Lung (tissue), 12 donors: ENCODE data around the gene SPAG17. TPM values are rescaled to one million over a fixed set of nuclear protein-coding genes. Genes with fewer than 3 reads are reported as not detected.

Experiments
- ATAC-seq: fragments of 200-7000 bp; cut with Tn5 transposase; one replicate; pipeline ENCODE4 v1.9.1; 2020; ENCODE audit warnings: moderate number of reproducible peaks; ENCODE audit not compliant: insufficient read depth, low FRiP score
- DNase-seq, 3 donors: peaks; one replicate each; pipeline ENCODE4 v3.0.0-alpha.2; 2013 to 2017
- H3K27ac ChIP-seq, 2 donors: one replicate each; pipeline ENCODE4 v1.5.1; 2013; ENCODE audit warnings: mild to moderate bottlenecking in 2 of 2, moderate library complexity in 2 of 2, control low read depth in 1 of 2, inconsistent platforms in 1 of 2, low read depth in 1 of 2, low read length in 1 of 2
- H3K27me3 ChIP-seq, 3 donors: one replicate each; pipeline ENCODE4 v1.5.1; 2013; ENCODE audit warnings: low read length in 2 of 3; ENCODE audit not compliant: control insufficient read depth in 3 of 3, insufficient read depth in 3 of 3
- H3K36me3 ChIP-seq, 4 donors: one replicate each; pipeline ENCODE4 v1.5.1; 2013; ENCODE audit warnings: low read length in 4 of 4, mild to moderate bottlenecking in 1 of 4, moderate library complexity in 1 of 4; ENCODE audit not compliant: control insufficient read depth in 4 of 4, insufficient read depth in 4 of 4
- H3K4me1 ChIP-seq, 5 donors: one replicate each; pipeline ENCODE4 v1.5.1; 2013; ENCODE audit warnings: low read length in 5 of 5, mild to moderate bottlenecking in 2 of 5, moderate library complexity in 1 of 5; ENCODE audit not compliant: control insufficient read depth in 5 of 5, insufficient read depth in 5 of 5
- H3K4me3 ChIP-seq: one replicate; pipeline ENCODE4 v1.5.1; 2013; ENCODE audit warnings: mild to moderate bottlenecking, control low read depth, moderate library complexity
- H3K9ac ChIP-seq, 2 donors: one replicate each; pipeline ENCODE4 v1.5.1; 2013; ENCODE audit warnings: low read length in 2 of 2, control low read depth in 1 of 2; ENCODE audit not compliant: insufficient read depth in 1 of 2
- H3K9me3 ChIP-seq, 4 donors: one replicate each; pipeline ENCODE4 v1.5.1; 2013; ENCODE audit warnings: low read length in 3 of 4, mild to moderate bottlenecking in 1 of 4, moderate library complexity in 1 of 4; ENCODE audit not compliant: control insufficient read depth in 4 of 4, insufficient read depth in 3 of 4
- WGBS, 2 donors: extraction: QIAGEN DNeasy Blood & Tissue Kit; methylation state at CpG; one replicate each; pipeline ENCODE4 v1.1.7; 2013; 5-methylcytosine and 5-hydroxymethylcytosine counted together
- polyA plus RNA-seq, 2 donors: library from polyadenylated mRNA; stranded (reverse); fragments of 200-250 nt; gene quantifications; one replicate each; pipeline ENCODE4 v1.2.1, GENCODE V29; 2013
- total RNA-seq, 2 donors: library from RNA; depleted of rRNA in 1 of 2; stranded (reverse); fragments of >200 nt in 1 of 2; gene quantifications; one replicate each; pipeline ENCODE4 v1.2.1, GENCODE V29; 2014 to 2021
- TF ChIP-seq, protein P1 (sequence below): IDR thresholded peaks from 2 replicates; pipeline ENCODE4 v1.5.1; 2012; ENCODE audit warnings: mild to moderate bottlenecking; ENCODE audit errors: control extremely low read depth, extremely low read depth
- donor health status: control.
- donor health status: control.
- donor health status: Bipolar disorder and iron deficiency.
- donor health status: healthy.
- donor health status: DM: yes; HTN: yes; CAD: no.

The SPAG17 gene
- total and polyA plus RNA-seq, 4 donors: 3.3 to 40.0 (median 12.4) TPM

GRCh38 chr1:117942293-117942692 is 242.7 kb downstream of the SPAG17 start:
- Histone ChIP-seq H3K9me3 (no peaks in the 10 kb centered on the region), H3K36me3 (peaks cover 6 to 56% (median 31%) of the 10 kb centered on the region in 4 donors), H3K9ac (no peak overlapping the region), H3K4me1 (no peaks in the 10 kb centered on the region), H3K4me3 (no peak overlapping the region), H3K27ac (no peak overlapping the region), H3K27me3 (no peaks in the 10 kb centered on the region)
- 99 to 100% methylated on average over 2 of the region's 2 CpGs for WGBS, 2 donors
- no peak for DNase-seq
- ATAC-seq: no peak
- TF ChIP-seq, protein P1, sequence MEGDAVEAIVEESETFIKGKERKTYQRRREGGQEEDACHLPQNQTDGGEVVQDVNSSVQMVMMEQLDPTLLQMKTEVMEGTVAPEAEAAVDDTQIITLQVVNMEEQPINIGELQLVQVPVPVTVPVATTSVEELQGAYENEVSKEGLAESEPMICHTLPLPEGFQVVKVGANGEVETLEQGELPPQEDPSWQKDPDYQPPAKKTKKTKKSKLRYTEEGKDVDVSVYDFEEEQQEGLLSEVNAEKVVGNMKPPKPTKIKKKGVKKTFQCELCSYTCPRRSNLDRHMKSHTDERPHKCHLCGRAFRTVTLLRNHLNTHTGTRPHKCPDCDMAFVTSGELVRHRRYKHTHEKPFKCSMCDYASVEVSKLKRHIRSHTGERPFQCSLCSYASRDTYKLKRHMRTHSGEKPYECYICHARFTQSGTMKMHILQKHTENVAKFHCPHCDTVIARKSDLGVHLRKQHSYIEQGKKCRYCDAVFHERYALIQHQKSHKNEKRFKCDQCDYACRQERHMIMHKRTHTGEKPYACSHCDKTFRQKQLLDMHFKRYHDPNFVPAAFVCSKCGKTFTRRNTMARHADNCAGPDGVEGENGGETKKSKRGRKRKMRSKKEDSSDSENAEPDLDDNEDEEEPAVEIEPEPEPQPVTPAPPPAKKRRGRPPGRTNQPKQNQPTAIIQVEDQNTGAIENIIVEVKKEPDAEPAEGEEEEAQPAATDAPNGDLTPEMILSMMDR: no peak

- TF ChIP-seq, protein P1: no peak
- Histone ChIP-seq H3K27me3 (no peaks in the 10 kb centered on the region), H3K4me3 (no peak overlapping the region), H3K9ac (no peak overlapping the region), H3K27ac (no peak overlapping the region), H3K4me1 (peaks cover 0 to 14% (median 7%) of the 10 kb centered on the region in 5 donors), H3K9me3 (no peaks in the 10 kb centered on the region), H3K36me3 (peaks cover 1 to 20% (median 14%) of the 10 kb centered on the region in 4 donors)
- DNase-seq (no peak), ATAC-seq (no peak)
- WGBS, 2 donors: 92 to 95% methylated on average over 2 of the region's 2 CpGs
Measured at GRCh38 chr1:117933769-117934168, 251.3 kb downstream of the SPAG17 start.

GRCh38 chr1:117932576-117932975 is 252.5 kb downstream of the SPAG17 start:
- H3K36me3 ChIP-seq: peaks cover 0 to 10% (median 8%) of the 10 kb centered on the region in 4 donors
- no peak overlapping the region for H3K9ac ChIP-seq
- no peak overlapping the region for H3K27ac ChIP-seq
- peaks cover 0 to 24% (median 11%) of the 10 kb centered on the region in 5 donors for H3K4me1 ChIP-seq
- WGBS, 2 donors: 94 to 96% methylated on average over 4 of the region's 4 CpGs
- no peaks in the 10 kb centered on the region for H3K27me3 ChIP-seq
- H3K4me3 ChIP-seq: no peak overlapping the region
- ATAC-seq (no peak), DNase-seq (no peak)
- H3K9me3 ChIP-seq: no peaks in the 10 kb centered on the region
- TF ChIP-seq, protein P1: no peak

DNA sequence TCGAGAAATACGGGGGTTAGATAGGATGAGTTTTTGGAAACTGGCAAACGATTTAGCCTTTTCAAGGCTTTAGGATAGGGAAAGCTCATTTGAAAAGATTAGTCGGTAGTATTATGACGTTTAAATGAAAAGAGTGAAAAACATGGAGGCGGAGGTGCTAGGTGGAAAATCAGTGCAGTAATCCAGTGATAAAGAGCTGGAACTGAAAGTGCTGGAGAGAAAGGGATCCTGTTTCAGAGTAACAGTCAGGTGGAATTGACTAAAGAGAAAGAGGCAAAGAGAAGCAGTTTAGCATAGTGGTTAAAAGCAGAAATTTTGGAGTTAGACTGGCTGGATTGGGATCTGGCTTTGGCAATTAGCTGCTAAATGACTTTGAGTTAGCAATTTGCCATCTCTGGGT is 254.5 kb downstream of the SPAG17 start:
- peak in 1 of 3 donors; percentile 6 for DNase-seq
- Histone ChIP-seq H3K27me3 (no peaks in the 10 kb centered on the region), H3K9me3 (no peaks in the 10 kb centered on the region), H3K36me3 (peaks cover 0 to 10% (median 5%) of the 10 kb centered on the region in 4 donors), H3K9ac (peak overlapping the region; percentile 41 to 57), H3K4me3 (peak overlapping the region; percentile 13), H3K27ac (no peak overlapping the region), H3K4me1 (peaks cover 0 to 24% (median 11%) of the 10 kb centered on the region in 5 donors)
- no peak for ATAC-seq
- WGBS, 2 donors: 2 to 5% methylated on average over 6 of the region's 6 CpGs
- TF ChIP-seq, protein P1: no peak
